ENCODE measurements around the gene MYOM3.

MYOM3 gene

GRCh38 chr1:24096009-24096738 lies 15.8 kb downstream of the MYOM3 start:
- DNase-seq (ENCODE audit: low read depth) = no peak

- DNase-seq (ENCODE audit: low read depth) = no peak
Measured at GRCh38 chr1:24095140-24095859, 16.6 kb downstream of the MYOM3 start.

- no peak for DNase-seq (ENCODE audit: low read depth)
Measured at GRCh38 chr1:24094554-24094953, 17.4 kb downstream of the MYOM3 start.

- no peak for DNase-seq (ENCODE audit: low read depth)
Measured at GRCh38 chr1:24093732-24094131, 18.2 kb downstream of the MYOM3 start.

GRCh38 chr1:24092979-24093378 lies 19.0 kb downstream of the MYOM3 start:
- no peak for DNase-seq (ENCODE audit: low read depth)

- DNase-seq (ENCODE audit: low read depth) = no peak
Measured at GRCh38 chr1:24091971-24092482, 19.9 kb downstream of the MYOM3 start.

- DNase-seq (ENCODE audit: low read depth) = no peak
Measured at GRCh38 chr1:24090736-24091135, 21.2 kb downstream of the MYOM3 start.

GRCh38 chr1:24089743-24090555 lies 22.0 kb downstream of the MYOM3 start:
- no peak for DNase-seq (ENCODE audit: low read depth)

- DNase-seq (ENCODE audit: low read depth) = no peak
Measured at GRCh38 chr1:24089027-24089742, 22.8 kb downstream of the MYOM3 start.

- no peak for DNase-seq (ENCODE audit: low read depth)
Measured at GRCh38 chr1:24086466-24086865, 25.5 kb downstream of the MYOM3 start.

- DNase-seq (ENCODE audit: low read depth) = peak; percentile 5
Measured at GRCh38 chr1:24085546-24085945, 26.4 kb downstream of the MYOM3 start.

- no peak for DNase-seq (ENCODE audit: low read depth)
Measured at GRCh38 chr1:24085007-24085406, 26.9 kb downstream of the MYOM3 start.

GRCh38 chr1:24084050-24084449 lies 27.9 kb downstream of the MYOM3 start:
- peak; percentile 70 for DNase-seq (ENCODE audit: low read depth)

GRCh38 chr1:24082372-24082771 lies 29.6 kb downstream of the MYOM3 start:
- DNase-seq (ENCODE audit: low read depth) = no peak

GRCh38 chr1:24081190-24081589 lies 30.7 kb downstream of the MYOM3 start:
- DNase-seq (ENCODE audit: low read depth) = no peak

GRCh38 chr1:24080131-24080530 lies 31.8 kb downstream of the MYOM3 start:
- DNase-seq (ENCODE audit: low read depth) = no peak

- DNase-seq (ENCODE audit: low read depth) = no peak
Measured at GRCh38 chr1:24077278-24077978, 34.5 kb downstream of the MYOM3 start.

GRCh38 chr1:24075946-24076345 lies 36.0 kb downstream of the MYOM3 start:
- no peak for DNase-seq (ENCODE audit: low read depth)

- no peak for DNase-seq (ENCODE audit: low read depth)
Measured at GRCh38 chr1:24075590-24075854, 36.4 kb downstream of the MYOM3 start.

GRCh38 chr1:24074817-24075589 lies 36.9 kb downstream of the MYOM3 start:
- no peak for DNase-seq (ENCODE audit: low read depth)

GRCh38 chr1:24074196-24074595 lies 37.7 kb downstream of the MYOM3 start:
- no peak for DNase-seq (ENCODE audit: low read depth)
